ENCODE results near the gene BCL11A. TPM values are rescaled to one million over a fixed set of nuclear protein-coding genes. Genes with fewer than 3 reads are reported as not detected.

BCL11A gene
- total RNA-seq, 1 donor from 2014 or later: 6.7 TPM

- no peak for TF ChIP-seq CTCF (IDR thresholded peaks at IDR 0.05; ENCODE audit: insufficient read depth, low read length, poor library complexity, severe bottlenecking)
- H3K36me3 ChIP-seq (ENCODE audit: control insufficient read depth, insufficient read depth, low read length): no peaks in the 10 kb centered on the region
- DNase-seq (ENCODE audit: low read depth): no peak
- no peak overlapping the region for H3K4me3 ChIP-seq (ENCODE audit: low read depth, low read length)
- H3K27me3 ChIP-seq (ENCODE audit: control insufficient read depth, insufficient read depth, low read length): no peaks in the 10 kb centered on the region
Observed at GRCh38 chr2:60484133-60484645, 69.3 kb downstream of the BCL11A start.

GRCh38 chr2:60483401-60483800 lies 70.1 kb downstream of the BCL11A start:
- Histone ChIP-seq H3K27me3 (ENCODE audit: control insufficient read depth, insufficient read depth, low read length) (no peaks in the 10 kb centered on the region), H3K4me3 (ENCODE audit: low read depth, low read length) (no peak overlapping the region), H3K36me3 (ENCODE audit: control insufficient read depth, insufficient read depth, low read length) (no peaks in the 10 kb centered on the region)
- no peak for DNase-seq (ENCODE audit: low read depth)
- no peak for TF ChIP-seq CTCF (IDR thresholded peaks at IDR 0.05; ENCODE audit: insufficient read depth, low read length, poor library complexity, severe bottlenecking)

- H3K27me3 ChIP-seq (ENCODE audit: control insufficient read depth, insufficient read depth, low read length): no peaks in the 10 kb centered on the region
- no peaks in the 10 kb centered on the region for H3K36me3 ChIP-seq (ENCODE audit: control insufficient read depth, insufficient read depth, low read length)
- DNase-seq (ENCODE audit: low read depth): no peak
- no peak overlapping the region for H3K4me3 ChIP-seq (ENCODE audit: low read depth, low read length)
- no peak for TF ChIP-seq CTCF (IDR thresholded peaks at IDR 0.05; ENCODE audit: insufficient read depth, low read length, poor library complexity, severe bottlenecking)
Observed at GRCh38 chr2:60482222-60482621, 71.2 kb downstream of the BCL11A start.

GRCh38 chr2:60481257-60481656 lies 72.2 kb downstream of the BCL11A start:
- H3K36me3 ChIP-seq (ENCODE audit: control insufficient read depth, insufficient read depth, low read length): no peaks in the 10 kb centered on the region
- H3K27me3 ChIP-seq (ENCODE audit: control insufficient read depth, insufficient read depth, low read length): no peaks in the 10 kb centered on the region
- DNase-seq (ENCODE audit: low read depth): no peak
- TF ChIP-seq CTCF (IDR thresholded peaks at IDR 0.05; ENCODE audit: insufficient read depth, low read length, poor library complexity, severe bottlenecking): no peak
- H3K4me3 ChIP-seq (ENCODE audit: low read depth, low read length): no peak overlapping the region

- no peak overlapping the region for H3K4me3 ChIP-seq (ENCODE audit: low read depth, low read length)
- TF ChIP-seq CTCF (IDR thresholded peaks at IDR 0.05; ENCODE audit: insufficient read depth, low read length, poor library complexity, severe bottlenecking): no peak
- no peaks in the 10 kb centered on the region for H3K36me3 ChIP-seq (ENCODE audit: control insufficient read depth, insufficient read depth, low read length)
- peak; percentile 35 for DNase-seq (ENCODE audit: low read depth)
- no peaks in the 10 kb centered on the region for H3K27me3 ChIP-seq (ENCODE audit: control insufficient read depth, insufficient read depth, low read length)
Observed at GRCh38 chr2:60480089-60480773, 73.2 kb downstream of the BCL11A start.

Data from kidney epithelial cell (primary cell).